ENCODE data around the gene STPG2. TPM values are rescaled to one million over a fixed set of nuclear protein-coding genes. Genes with fewer than 3 reads are reported as not detected.

STPG2 gene
- total and polyA plus RNA-seq, 3 donors from 2014 or later = 2.6 to 3.7 (median 2.7) TPM

- intact Hi-C loops (cut with DNase I; ENCODE audit: low total_unique reads) = no loop called here
- H3K4me1 ChIP-seq = no peaks in the 10 kb centered on the region
- H3K9me3 ChIP-seq = no peaks in the 10 kb centered on the region
- H3K36me3 ChIP-seq (ENCODE audit: low read depth, missing control alignments) = no peaks in the 10 kb centered on the region
- H3K27ac ChIP-seq = no peak overlapping the region
- TF ChIP-seq POLR2A (IDR thresholded peaks at IDR 0.05) (no peak), CTCF (IDR thresholded peaks at IDR 0.05) (no peak)
- no peak for DNase-seq
- H3K27me3 ChIP-seq = no peaks in the 10 kb centered on the region
- WGBS, 2 donors = 70 to 87% methylated on average over 2 of the region's 2 CpGs
- no peak overlapping the region for H3K4me3 ChIP-seq
Measured at GRCh38 chr4:97900229-97900628, 243.0 kb downstream of the STPG2 start.

GRCh38 chr4:97892592-97893266 lies 250.5 kb downstream of the STPG2 start:
- TF ChIP-seq POLR2A (IDR thresholded peaks at IDR 0.05) (no peak), CTCF (IDR thresholded peaks at IDR 0.05) (no peak)
- Histone ChIP-seq H3K4me3 (no peak overlapping the region), H3K36me3 (ENCODE audit: low read depth, missing control alignments) (no peaks in the 10 kb centered on the region), H3K4me1 (no peaks in the 10 kb centered on the region), H3K27me3 (no peaks in the 10 kb centered on the region), H3K9me3 (no peaks in the 10 kb centered on the region), H3K27ac (no peak overlapping the region)
- 43 to 57% methylated on average over 1 of the region's 1 CpG for WGBS, 2 donors
- intact Hi-C loops (cut with DNase I; ENCODE audit: low total_unique reads) = no loop called here
- DNase-seq = no peak

DNA sequence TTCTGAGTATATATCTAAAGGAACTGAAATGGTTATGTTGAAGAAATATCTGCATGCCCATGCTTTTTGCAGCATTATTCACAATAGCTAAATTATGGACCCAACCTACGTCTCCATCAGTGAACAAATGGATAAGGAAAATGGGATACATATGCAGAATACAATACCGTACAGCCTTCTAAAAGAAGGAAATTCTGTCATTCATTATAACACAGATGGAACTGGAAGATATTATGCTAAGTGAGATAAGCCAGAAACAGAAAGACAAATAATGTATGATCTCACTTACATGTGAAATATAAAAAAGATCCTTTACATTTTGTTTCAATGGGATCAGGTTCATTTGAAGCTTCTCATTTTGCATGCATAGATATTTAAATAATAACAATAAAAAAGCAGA lies 263.3 kb downstream of the STPG2 start:
- 90 to 91% methylated on average over 2 of the region's 2 CpGs for whole genome bisulfite sequencing, 2 donors

GRCh38 chr4:97868097-97868496 lies 275.2 kb downstream of the STPG2 start:
- TF ChIP-seq CTCF (IDR thresholded peaks at IDR 0.05) (no peak), POLR2A (IDR thresholded peaks at IDR 0.05) (no peak)
- 47 to 70% methylated on average over 4 of the region's 4 CpGs for WGBS, 2 donors
- no peaks in the 10 kb centered on the region for H3K4me1 ChIP-seq
- DNase-seq = no peak
- H3K4me3 ChIP-seq = no peak overlapping the region
- no peak overlapping the region for H3K27ac ChIP-seq
- no peaks in the 10 kb centered on the region for H3K36me3 ChIP-seq (ENCODE audit: low read depth, missing control alignments)
- intact Hi-C loops (cut with DNase I; ENCODE audit: low total_unique reads) = no loop called here
- no peaks in the 10 kb centered on the region for H3K27me3 ChIP-seq
- no peaks in the 10 kb centered on the region for H3K9me3 ChIP-seq

More for the DNA sequence above, 263.3 kb downstream of the STPG2 start:
- Histone ChIP-seq H3K36me3 (ENCODE audit: low read depth, missing control alignments) (no peaks in the 10 kb centered on the region), H3K27me3 (no peaks in the 10 kb centered on the region), H3K4me1 (no peaks in the 10 kb centered on the region), H3K4me3 (no peak overlapping the region), H3K9me3 (no peaks in the 10 kb centered on the region), H3K27ac (no peak overlapping the region)
- intact Hi-C loops (cut with DNase I; ENCODE audit: low total_unique reads) = no loop called here
- no peak for TF ChIP-seq CTCF (IDR thresholded peaks at IDR 0.05)
- no peak for TF ChIP-seq POLR2A (IDR thresholded peaks at IDR 0.05)
- DNase-seq = no peak

GRCh38 chr4:97867557-97868091 lies 275.7 kb downstream of the STPG2 start:
- WGBS, 2 donors = 36 to 42% methylated on average over 1 of the region's 1 CpG
- H3K36me3 ChIP-seq (ENCODE audit: low read depth, missing control alignments) = no peaks in the 10 kb centered on the region
- TF ChIP-seq CTCF (IDR thresholded peaks at IDR 0.05) (no peak), POLR2A (IDR thresholded peaks at IDR 0.05) (no peak)

More at GRCh38 chr4:97867557-97868091, 275.7 kb downstream of the STPG2 start:
- intact Hi-C loops (cut with DNase I; ENCODE audit: low total_unique reads) = no loop called here
- no peak for DNase-seq
- Histone ChIP-seq H3K27me3 (no peaks in the 10 kb centered on the region), H3K4me3 (no peak overlapping the region), H3K9me3 (no peaks in the 10 kb centered on the region), H3K4me1 (no peaks in the 10 kb centered on the region), H3K27ac (no peak overlapping the region)
